ENCODE data around the gene ST6GALNAC3. TPM values are rescaled to one million over a fixed set of nuclear protein-coding genes. Genes with fewer than 3 reads are reported as not detected.
A peak's percentile ranks its signal among the peaks of the same experiment; 100 is the strongest.

Gene ST6GALNAC3
- total RNA-seq, 1 donor from 2014 or later: 23.6 TPM

GRCh38 chr1:76250271-76250670 lies 175.7 kb downstream of the ST6GALNAC3 start:
- Histone ChIP-seq H3K9ac (no peak overlapping the region), H2AFZ (replicated peaks) (no peak overlapping the region), H3K4me1 (peaks cover 52% of the 10 kb centered on the region), H3K79me2 (ENCODE audit: low read depth) (peaks cover 6% of the 10 kb centered on the region), H4K20me1 (ENCODE audit: low read depth) (peaks cover 9% of the 10 kb centered on the region), H3K9me3 (ENCODE audit: low read depth) (no peaks in the 10 kb centered on the region), H3K27ac (no peak overlapping the region), H3F3A (ENCODE audit: low read depth) (peaks cover 26% of the 10 kb centered on the region), H3K4me3 (no peak overlapping the region), H3K36me3 (no peaks in the 10 kb centered on the region), H3K27me3 (no peaks in the 10 kb centered on the region), H3K4me2 (peak overlapping the region; percentile 15)
- no peaks in the 10 kb centered on the region for H3K36me3 Mint-ChIP-seq
- no peaks in the 10 kb centered on the region for H3K27me3 Mint-ChIP-seq (ENCODE audit: insufficient read depth, low read depth)
- peaks cover 51% of the 10 kb centered on the region for H3K4me1 Mint-ChIP-seq
- peak; percentile 60 for DNase-seq (ENCODE audit: low spot score)
- H3K4me3 Mint-ChIP-seq: no peak overlapping the region
- no peak overlapping the region for H3K27ac Mint-ChIP-seq
- H3K9me3 Mint-ChIP-seq: peaks cover 8% of the 10 kb centered on the region
- TF ChIP-seq CTCF (IDR thresholded peaks at IDR 0.05): no peak
- TF ChIP-seq EZH2 (IDR thresholded peaks at IDR 0.05): no peak
- TF ChIP-seq EZH2phosphoT487 (IDR thresholded peaks at IDR 0.05): no peak

- peaks cover 16% of the 10 kb centered on the region for H3F3A ChIP-seq (ENCODE audit: low read depth)
- Mint-ChIP-seq H3K36me3 (no peaks in the 10 kb centered on the region), H3K4me3 (no peak overlapping the region), H3K4me1 (peaks cover 53% of the 10 kb centered on the region), H3K9me3 (peaks cover 2% of the 10 kb centered on the region), H3K27ac (no peak overlapping the region), H3K27me3 (ENCODE audit: insufficient read depth, low read depth) (no peaks in the 10 kb centered on the region)
- no peak overlapping the region for H3K4me2 ChIP-seq
- H3K9ac ChIP-seq: no peak overlapping the region
- H3K36me3 ChIP-seq: no peaks in the 10 kb centered on the region
- H3K4me3 ChIP-seq: no peak overlapping the region
- H3K79me2 ChIP-seq (ENCODE audit: low read depth): no peaks in the 10 kb centered on the region
- peaks cover 9% of the 10 kb centered on the region for H4K20me1 ChIP-seq (ENCODE audit: low read depth)
- H2AFZ ChIP-seq (replicated peaks): no peak overlapping the region
- peaks cover 37% of the 10 kb centered on the region for H3K4me1 ChIP-seq
- TF ChIP-seq EZH2phosphoT487 (IDR thresholded peaks at IDR 0.05) (no peak), CTCF (IDR thresholded peaks at IDR 0.05) (no peak), EZH2 (IDR thresholded peaks at IDR 0.05) (no peak)
- H3K9me3 ChIP-seq (ENCODE audit: low read depth): no peaks in the 10 kb centered on the region
- no peaks in the 10 kb centered on the region for H3K27me3 ChIP-seq
- no peak for DNase-seq (ENCODE audit: low spot score)
- H3K27ac ChIP-seq: no peak overlapping the region
Observed at GRCh38 chr1:76252431-76252830, 177.9 kb downstream of the ST6GALNAC3 start.

GRCh38 chr1:76254104-76255030 lies 179.8 kb downstream of the ST6GALNAC3 start:
- peaks cover 2% of the 10 kb centered on the region for H3K9me3 Mint-ChIP-seq
- H3K4me3 Mint-ChIP-seq: no peak overlapping the region
- H3K27ac ChIP-seq: no peak overlapping the region
- no peak for TF ChIP-seq EZH2 (IDR thresholded peaks at IDR 0.05)
- no peak for TF ChIP-seq EZH2phosphoT487 (IDR thresholded peaks at IDR 0.05)
- TF ChIP-seq CTCF (IDR thresholded peaks at IDR 0.05): no peak
- H3K27me3 Mint-ChIP-seq (ENCODE audit: insufficient read depth, low read depth): no peaks in the 10 kb centered on the region
- no peaks in the 10 kb centered on the region for H3K9me3 ChIP-seq (ENCODE audit: low read depth)
- H3K79me2 ChIP-seq (ENCODE audit: low read depth): no peaks in the 10 kb centered on the region
- H3K4me1 Mint-ChIP-seq: peaks cover 60% of the 10 kb centered on the region
- H3K4me2 ChIP-seq: no peak overlapping the region
- no peak overlapping the region for H3K4me3 ChIP-seq
- no peak overlapping the region for H3K9ac ChIP-seq
- H3K4me1 ChIP-seq: peaks cover 28% of the 10 kb centered on the region
- H3K27ac Mint-ChIP-seq: peak overlapping the region; percentile 35
- peaks cover 12% of the 10 kb centered on the region for H3F3A ChIP-seq (ENCODE audit: low read depth)
- no peak for DNase-seq (ENCODE audit: low spot score)
- no peaks in the 10 kb centered on the region for H3K36me3 Mint-ChIP-seq
- H4K20me1 ChIP-seq (ENCODE audit: low read depth): peaks cover 7% of the 10 kb centered on the region
- no peaks in the 10 kb centered on the region for H3K27me3 ChIP-seq
- no peaks in the 10 kb centered on the region for H3K36me3 ChIP-seq
- H2AFZ ChIP-seq (replicated peaks): no peak overlapping the region
